ENCODE results near the gene LIF.

DNA sequence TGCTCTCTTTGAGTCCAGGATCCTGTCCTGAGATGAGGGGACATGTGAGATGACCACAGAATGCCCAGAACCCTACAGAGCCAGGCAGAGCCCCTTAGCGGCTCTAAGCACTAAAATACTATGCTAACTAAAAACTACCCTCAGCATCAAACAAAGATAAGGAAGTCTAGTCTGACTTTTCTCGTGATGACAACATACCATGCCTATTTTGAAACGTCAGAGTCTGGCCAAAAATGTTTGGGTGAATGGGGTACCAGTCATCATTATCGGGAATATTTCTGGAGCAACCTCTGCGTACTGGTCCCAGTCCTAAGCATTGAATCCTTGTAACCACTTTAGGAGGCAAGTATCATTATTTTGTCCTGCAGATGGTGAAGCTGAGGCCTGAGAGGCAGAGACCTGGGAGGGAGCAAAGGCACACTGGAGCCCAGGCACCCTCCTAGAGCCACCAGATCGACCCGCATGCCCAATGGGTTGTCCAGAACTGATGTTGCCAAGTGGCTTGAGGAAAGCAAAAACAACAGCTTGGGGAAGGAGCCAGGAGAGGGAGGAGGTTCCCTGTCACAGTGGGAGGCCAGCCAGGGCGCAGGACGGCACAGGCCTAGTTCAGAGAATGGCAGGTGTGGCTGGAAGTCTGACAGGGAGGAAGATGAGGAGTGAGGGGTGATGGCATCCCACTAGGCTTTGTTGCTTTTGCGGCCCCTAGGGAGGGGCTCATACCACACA is 27.3 kb upstream of the LIF start:
- TF ChIP-seq, protein P1, sequence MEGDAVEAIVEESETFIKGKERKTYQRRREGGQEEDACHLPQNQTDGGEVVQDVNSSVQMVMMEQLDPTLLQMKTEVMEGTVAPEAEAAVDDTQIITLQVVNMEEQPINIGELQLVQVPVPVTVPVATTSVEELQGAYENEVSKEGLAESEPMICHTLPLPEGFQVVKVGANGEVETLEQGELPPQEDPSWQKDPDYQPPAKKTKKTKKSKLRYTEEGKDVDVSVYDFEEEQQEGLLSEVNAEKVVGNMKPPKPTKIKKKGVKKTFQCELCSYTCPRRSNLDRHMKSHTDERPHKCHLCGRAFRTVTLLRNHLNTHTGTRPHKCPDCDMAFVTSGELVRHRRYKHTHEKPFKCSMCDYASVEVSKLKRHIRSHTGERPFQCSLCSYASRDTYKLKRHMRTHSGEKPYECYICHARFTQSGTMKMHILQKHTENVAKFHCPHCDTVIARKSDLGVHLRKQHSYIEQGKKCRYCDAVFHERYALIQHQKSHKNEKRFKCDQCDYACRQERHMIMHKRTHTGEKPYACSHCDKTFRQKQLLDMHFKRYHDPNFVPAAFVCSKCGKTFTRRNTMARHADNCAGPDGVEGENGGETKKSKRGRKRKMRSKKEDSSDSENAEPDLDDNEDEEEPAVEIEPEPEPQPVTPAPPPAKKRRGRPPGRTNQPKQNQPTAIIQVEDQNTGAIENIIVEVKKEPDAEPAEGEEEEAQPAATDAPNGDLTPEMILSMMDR (IDR thresholded peaks at IDR 0.05), result no peak
- TF ChIP-seq ZFX (IDR thresholded peaks at IDR 0.05; ENCODE audit: borderline replicate concordance), result no peak

All from 22Rv1 (cell line).